ENCODE results near the gene PM20D1. TPM values are rescaled to one million over a fixed set of nuclear protein-coding genes. Genes with fewer than 3 reads are reported as not detected.
A peak's percentile ranks its signal among the peaks of the same experiment; 100 is the strongest.
"Not testable (repeated sequence)": the region's sequence is repeated elsewhere in the genome, so short reads cannot be mapped to it uniquely, and the experiment has no call there.

The PM20D1 gene
- total and polyA plus RNA-seq, 8 donors, result 5.6 to 54.6 (median 21.4) TPM

- DNase-seq (no peak), FAIRE-seq (no peak), ATAC-seq (no peak)
- Histone ChIP-seq H3K4me3 (no peak overlapping the region), H3K36me3 (no peaks in the 10 kb centered on the region), H3K27ac (no peak overlapping the region), H3K27me3 (no peaks in the 10 kb centered on the region), H3K9me3 (no peaks in the 10 kb centered on the region), H3K4me1 (peaks cover 3 to 10% (median 3%) of the 10 kb centered on the region in 3 donors)
- TF ChIP-seq, protein P1, sequence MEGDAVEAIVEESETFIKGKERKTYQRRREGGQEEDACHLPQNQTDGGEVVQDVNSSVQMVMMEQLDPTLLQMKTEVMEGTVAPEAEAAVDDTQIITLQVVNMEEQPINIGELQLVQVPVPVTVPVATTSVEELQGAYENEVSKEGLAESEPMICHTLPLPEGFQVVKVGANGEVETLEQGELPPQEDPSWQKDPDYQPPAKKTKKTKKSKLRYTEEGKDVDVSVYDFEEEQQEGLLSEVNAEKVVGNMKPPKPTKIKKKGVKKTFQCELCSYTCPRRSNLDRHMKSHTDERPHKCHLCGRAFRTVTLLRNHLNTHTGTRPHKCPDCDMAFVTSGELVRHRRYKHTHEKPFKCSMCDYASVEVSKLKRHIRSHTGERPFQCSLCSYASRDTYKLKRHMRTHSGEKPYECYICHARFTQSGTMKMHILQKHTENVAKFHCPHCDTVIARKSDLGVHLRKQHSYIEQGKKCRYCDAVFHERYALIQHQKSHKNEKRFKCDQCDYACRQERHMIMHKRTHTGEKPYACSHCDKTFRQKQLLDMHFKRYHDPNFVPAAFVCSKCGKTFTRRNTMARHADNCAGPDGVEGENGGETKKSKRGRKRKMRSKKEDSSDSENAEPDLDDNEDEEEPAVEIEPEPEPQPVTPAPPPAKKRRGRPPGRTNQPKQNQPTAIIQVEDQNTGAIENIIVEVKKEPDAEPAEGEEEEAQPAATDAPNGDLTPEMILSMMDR (IDR thresholded peaks at IDR 0.05), result no peak
- 97 to 100% methylated on average over 2 of the region's 2 CpGs for WGBS, 2 donors
- intact Hi-C loops (cut with DNase I), result no loop called here
Measured at GRCh38 chr1:205861540-205861939, 11.6 kb upstream of the PM20D1 start.

GRCh38 chr1:205858141-205858961 lies 8.4 kb upstream of the PM20D1 start:
- WGBS, 2 donors, result 15 to 19% methylated on average over 6 of the region's 6 CpGs
- ATAC-seq, result peak; percentile 36 to 70 (median 64)
- peak overlapping the region in 3 of 4 donors; percentile 8 to 73 (median 65) for H3K27ac ChIP-seq

DNA sequence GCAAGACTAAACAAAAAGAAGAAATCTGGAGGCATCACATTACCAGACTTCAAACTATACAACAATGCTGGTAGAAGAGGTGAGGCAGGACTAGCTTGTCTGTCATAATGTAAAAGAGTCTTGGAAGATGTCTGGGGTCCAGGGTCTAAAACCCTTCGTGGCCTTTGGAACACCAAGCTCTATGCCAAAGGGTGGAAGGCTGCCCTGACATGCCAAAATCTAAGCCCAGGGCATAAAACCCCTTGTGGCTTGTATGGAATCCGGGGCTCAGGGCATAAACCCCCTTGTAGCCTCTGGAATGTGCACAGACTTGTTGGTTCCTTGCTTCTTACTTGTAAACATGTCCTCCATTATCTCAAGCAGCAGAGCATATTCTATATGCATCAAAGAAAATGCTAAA lies 7.6 kb upstream of the PM20D1 start:
- peak overlapping the region in 2 of 4 donors; percentile 65 to 73 for H3K27ac ChIP-seq
- DNase-seq; H3K27me3 ChIP-seq; H3K4me3 ChIP-seq; H3K36me3 ChIP-seq; H3K9me3 ChIP-seq; intact Hi-C loops (cut with DNase I); ATAC-seq; FAIRE-seq: not testable (repeated sequence)
- peaks cover 10 to 21% (median 16%) of the 10 kb centered on the region in 3 donors for H3K4me1 ChIP-seq
- WGBS, 2 donors, result 83 to 84% methylated on average over 2 of the region's 2 CpGs

More at GRCh38 chr1:205858141-205858961, 8.4 kb upstream of the PM20D1 start:
- no peak for DNase-seq
- peak overlapping the region in 2 of 4 donors; percentile 3 to 13 for H3K4me3 ChIP-seq
- no peaks in the 10 kb centered on the region for H3K27me3 ChIP-seq
- H3K36me3 ChIP-seq, result no peaks in the 10 kb centered on the region
- H3K9me3 ChIP-seq, result no peaks in the 10 kb centered on the region
- TF ChIP-seq, protein P1 (IDR thresholded peaks at IDR 0.05), result no peak
- FAIRE-seq, result no peak
- intact Hi-C loops (cut with DNase I), result no loop called here
- peaks cover 3 to 15% (median 11%) of the 10 kb centered on the region in 3 donors for H3K4me1 ChIP-seq

DNA sequence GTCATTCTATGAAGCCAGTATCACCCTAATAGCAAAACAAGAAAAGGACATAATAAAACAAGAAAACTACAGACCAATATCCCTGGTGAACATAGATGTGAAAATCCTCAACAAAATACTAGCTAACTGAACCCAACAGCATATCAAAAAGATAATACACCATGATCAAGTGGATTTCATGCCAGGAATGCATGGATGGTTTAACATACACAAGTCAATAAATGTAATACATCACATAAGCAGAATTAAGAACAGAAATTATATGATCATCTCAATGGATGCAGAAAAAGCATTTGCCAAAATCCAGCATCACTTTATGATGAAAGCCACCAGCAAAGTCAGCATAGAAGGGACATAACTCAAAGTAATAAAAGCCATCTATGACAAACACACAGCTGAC lies 6.5 kb upstream of the PM20D1 start:
- TF ChIP-seq, protein P1 (IDR thresholded peaks at IDR 0.05), result no peak
- FAIRE-seq, result no peak

DNA sequence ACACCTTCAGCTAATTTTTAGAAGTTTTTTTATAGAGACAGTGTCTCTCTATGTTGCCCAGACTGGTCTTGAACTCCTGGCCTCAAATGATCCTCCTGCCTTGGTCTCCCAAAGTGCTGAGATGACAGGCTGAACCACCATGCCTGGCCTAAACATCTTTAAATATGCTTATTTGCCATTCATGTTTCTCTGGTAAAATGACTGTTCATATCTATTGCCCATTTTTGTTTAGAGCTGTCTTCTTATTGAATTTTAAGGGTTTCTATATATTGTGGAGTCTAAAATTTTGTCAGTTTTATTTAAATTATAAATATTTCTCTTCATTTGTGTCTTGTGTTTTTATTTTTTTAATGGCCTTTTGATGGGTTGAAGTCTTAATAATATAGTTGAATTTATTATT lies 3.0 kb upstream of the PM20D1 start:
- Histone ChIP-seq H3K27me3 (no peaks in the 10 kb centered on the region), H3K9me3 (no peaks in the 10 kb centered on the region), H3K27ac (peak overlapping the region in 2 of 4 donors; percentile 51 to 57), H3K4me1 (peaks cover 30 to 37% (median 34%) of the 10 kb centered on the region in 3 donors), H3K36me3 (no peaks in the 10 kb centered on the region), H3K4me3 (no peak overlapping the region)
- TF ChIP-seq, protein P1 (IDR thresholded peaks at IDR 0.05), result no peak
- FAIRE-seq (no peak), DNase-seq (no peak), ATAC-seq (no peak)
- intact Hi-C loops (cut with DNase I), result no loop called here

More for the DNA sequence above, 6.5 kb upstream of the PM20D1 start:
- H3K4me3 ChIP-seq, result no peak overlapping the region
- no peak for DNase-seq
- H3K36me3 ChIP-seq, result no peaks in the 10 kb centered on the region
- no peak for ATAC-seq
- intact Hi-C loops (cut with DNase I), result no loop called here
- H3K27me3 ChIP-seq, result no peaks in the 10 kb centered on the region
- no peak overlapping the region for H3K27ac ChIP-seq
- peaks cover 18 to 28% (median 21%) of the 10 kb centered on the region in 3 donors for H3K4me1 ChIP-seq
- H3K9me3 ChIP-seq, result no peaks in the 10 kb centered on the region
